Neuronal stem cell (in vitro differentiated cells): ENCODE results near the gene RIPOR3. TPM values are rescaled to one million over a fixed set of nuclear protein-coding genes. Genes with fewer than 3 reads are reported as not detected.

Experiments used
- DNase-seq: peaks from one replicate; pipeline ENCODE4 v3.0.0-alpha.2; 2013; ENCODE audit warnings: low spot score
- H2AFZ ChIP-seq: one replicate; pipeline ENCODE4 v1.6.1; 2013; ENCODE audit warnings: mild to moderate bottlenecking, low read length, inconsistent platforms
- H2AK5ac ChIP-seq: 2 replicates; pipeline ENCODE4 v1.6.1; 2013; ENCODE audit warnings: low read depth, mild to moderate bottlenecking, inconsistent platforms, low read length, moderate library complexity, mixed read lengths
- H2BK120ac ChIP-seq: 2 replicates; pipeline ENCODE4 v1.6.1; 2013; ENCODE audit warnings: low read depth, mild to moderate bottlenecking, inconsistent platforms, low read length, moderate library complexity, mixed read lengths
- H2BK12ac ChIP-seq: one replicate; pipeline ENCODE4 v1.6.1; 2013; ENCODE audit warnings: low read length, inconsistent platforms
- H2BK15ac ChIP-seq: 2 replicates; pipeline ENCODE4 v1.6.1; 2013; ENCODE audit warnings: mild to moderate bottlenecking, low read length, inconsistent platforms, mixed read lengths
- H2BK5ac ChIP-seq: one replicate; pipeline ENCODE4 v1.6.1; 2013; ENCODE audit warnings: inconsistent platforms, mild to moderate bottlenecking, low read length, moderate library complexity
- H3K14ac ChIP-seq: one replicate; pipeline ENCODE4 v1.6.1; 2013; ENCODE audit warnings: low read length, inconsistent platforms
- H3K18ac ChIP-seq: 2 replicates; pipeline ENCODE4 v1.6.1; 2013; ENCODE audit warnings: low read length, inconsistent platforms
- H3K23ac ChIP-seq: 2 replicates; pipeline ENCODE4 v1.6.1; 2013; ENCODE audit warnings: low read depth, mild to moderate bottlenecking, mixed read lengths, low read length, inconsistent platforms; ENCODE audit not compliant: poor library complexity
- H3K27ac ChIP-seq: replicated peaks from 3 replicates; pipeline ENCODE4 v1.5.1; 2013; ENCODE audit warnings: low read length, inconsistent platforms
- H3K27me3 ChIP-seq, 3 experiments: 2 replicates each; pipeline ENCODE4 v1.6.1; 2013; ENCODE audit warnings: low read length in 3 of 3, mild to moderate bottlenecking in 2 of 3, inconsistent platforms in 1 of 3, low read depth in 1 of 3, mixed read lengths in 1 of 3, moderate library complexity in 1 of 3; ENCODE audit not compliant: control insufficient read depth in 3 of 3, insufficient read depth in 3 of 3
- H3K36me3 ChIP-seq, 2 donors: replicated peaks in 1 of 2; 2 replicates each; pipeline ENCODE4 v1.6.1; 2013; ENCODE audit warnings: low read length in 2 of 2; ENCODE audit not compliant: control insufficient read depth in 2 of 2, insufficient read depth in 2 of 2
- H3K4ac ChIP-seq: 2 replicates; pipeline ENCODE4 v1.6.1; 2013; ENCODE audit warnings: inconsistent platforms, mild to moderate bottlenecking, low read length, moderate library complexity
- H3K4me1 ChIP-seq, 2 donors: 1 replicate in 1 of 2; 2 replicates in 1 of 2; pipeline ENCODE4 v1.6.1; 2013; ENCODE audit warnings: low read length in 2 of 2, low read depth in 1 of 2; ENCODE audit not compliant: control insufficient read depth in 2 of 2, insufficient read depth in 1 of 2
- H3K4me2 ChIP-seq: one replicate; pipeline ENCODE4 v1.6.1; 2013; ENCODE audit warnings: mild to moderate bottlenecking, low read length, inconsistent platforms; ENCODE audit not compliant: insufficient read depth, poor library complexity, severe bottlenecking
- H3K4me3 ChIP-seq, 2 donors: 2 replicates each; pipeline ENCODE4 v1.5.1; 2013; ENCODE audit warnings: low read length in 2 of 2, mild to moderate bottlenecking in 2 of 2, inconsistent platforms in 1 of 2, moderate library complexity in 1 of 2
- H3K79me1 ChIP-seq: one replicate; pipeline ENCODE4 v1.6.1; 2013; ENCODE audit warnings: low read depth, mild to moderate bottlenecking, inconsistent platforms, low read length, moderate library complexity
- H3K9ac ChIP-seq: one replicate; pipeline ENCODE4 v1.6.1; 2013; ENCODE audit warnings: mild to moderate bottlenecking, low read depth, low read length, inconsistent platforms; ENCODE audit not compliant: poor library complexity
- H3K9me3 ChIP-seq, 2 donors: replicated peaks in 1 of 2; 2 replicates each; pipeline versions ENCODE3 to v1.6.1; 2013; ENCODE audit warnings: low read length in 2 of 2, mild to moderate bottlenecking in 2 of 2, inconsistent platforms in 1 of 2, low read depth in 1 of 2, mixed read lengths in 1 of 2, moderate library complexity in 1 of 2; ENCODE audit not compliant: control insufficient read depth in 2 of 2, insufficient read depth in 1 of 2
- H4K8ac ChIP-seq: one replicate; pipeline ENCODE4 v1.6.1; 2013; ENCODE audit warnings: low read depth, mild to moderate bottlenecking, inconsistent platforms, low read length, moderate library complexity
- H4K91ac ChIP-seq: one replicate; pipeline ENCODE4 v1.6.1; 2013; ENCODE audit warnings: low read length, low read depth, mild to moderate bottlenecking, inconsistent platforms; ENCODE audit not compliant: poor library complexity
- WGBS, 2 donors: extraction: QIAGEN DNeasy Blood & Tissue Kit; methylation state at CpG; one replicate each; pipeline ENCODE4 v1.1.7; 2013; ENCODE audit warnings: missing lambda C conversion rate in 2 of 2, mixed read lengths in 1 of 2; ENCODE audit not compliant: insufficient read length in 2 of 2, insufficient replicate concordance in 1 of 2; ENCODE audit errors: extremely low coverage in 2 of 2; 5-methylcytosine and 5-hydroxymethylcytosine counted together
- polyA plus RNA-seq, 2 experiments: library from polyadenylated mRNA; stranded (reverse); fragments of 200-250 nt; gene quantifications; one replicate each; pipeline ENCODE4 v1.2.3, GENCODE V29; 2013

The RIPOR3 gene
- polyA plus RNA-seq (2013, experiment 1 of 2) = 2.5 TPM
- 2.3 TPM for polyA plus RNA-seq (2013, experiment 2 of 2)

GRCh38 chr20:50690650-50691572 lies at the start of gene RIPOR3:
Gene RIPOR3 (minus strand): TSS chr20:50691542. CDS start chr20:50691128, 414 bp downstream.
- Histone ChIP-seq H3K4ac (peak within 1 kb of the TSS; percentile 24), H2AK5ac (peak within 1 kb of the TSS; percentile 86), H3K79me1 (no peaks in the 10 kb centered on the region), H3K18ac (peak within 1 kb of the TSS; percentile 86), H3K4me3 (peak within 1 kb of the TSS; percentile 35 to 38), H3K14ac (no peak within 1 kb of the TSS), H2BK12ac (peak within 1 kb of the TSS; percentile 60), H3K4me1 (peaks cover 16 to 23% of the 10 kb centered on the region in 2 donors), H2BK15ac (peak within 1 kb of the TSS; percentile 62), H4K8ac (peak within 1 kb of the TSS; percentile 74), H4K91ac (no peak within 1 kb of the TSS), H3K23ac (peak within 1 kb of the TSS; percentile 46), H3K9me3 (no peaks in the 10 kb centered on the region), H3K9ac (peak within 1 kb of the TSS; percentile 78), H3K36me3 (no peaks in the 10 kb centered on the region), H3K4me2 (peak within 1 kb of the TSS; percentile 56), H2BK120ac (peak within 1 kb of the TSS; percentile 48), H3K27me3 (peaks cover 0 to 46% (median 0%) of the 10 kb centered on the region in 3 experiments), H2AFZ (peak within 1 kb of the TSS; percentile 91), H2BK5ac (peak within 1 kb of the TSS; percentile 30), H3K27ac (peak within 1 kb of the TSS; percentile 79)
- no CpG with 5 or more reads among the region's 42 CpGs for WGBS, 2 donors
- DNase-seq = peak; percentile 26

DNA sequence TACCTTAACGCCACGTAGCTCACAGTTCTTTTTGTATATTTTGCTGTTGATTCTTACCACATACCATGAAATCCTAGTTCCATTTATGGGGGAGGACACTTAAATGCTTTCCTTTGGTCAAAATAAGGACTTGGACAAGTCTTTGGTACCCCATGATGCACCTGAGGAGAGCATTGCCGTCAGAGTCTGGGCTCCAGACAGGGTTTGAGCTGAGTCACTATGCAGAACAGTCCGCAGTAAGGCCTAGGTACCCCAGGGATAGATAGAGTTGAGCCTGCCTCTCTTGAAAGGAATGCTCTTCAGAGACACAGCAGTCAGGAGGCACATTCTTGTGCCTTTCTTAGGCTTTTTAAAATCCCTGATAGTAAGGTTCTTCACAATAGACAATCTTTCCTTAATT lies 46.0 kb upstream of the RIPOR3 start:
- Histone ChIP-seq H3K4me1 (peaks cover 9 to 13% of the 10 kb centered on the region in 2 donors), H3K79me1 (no peaks in the 10 kb centered on the region), H3K4me3 (no peak overlapping the region), H3K4ac (no peak overlapping the region), H3K18ac (no peak overlapping the region), H2BK120ac (no peak overlapping the region), H2BK15ac (no peak overlapping the region), H2BK5ac (no peak overlapping the region), H3K27me3 (no peaks in the 10 kb centered on the region), H3K9me3 (no peaks in the 10 kb centered on the region), H4K91ac (no peak overlapping the region), H3K9ac (no peak overlapping the region), H4K8ac (no peak overlapping the region), H3K14ac (no peak overlapping the region), H2AFZ (no peak overlapping the region), H2BK12ac (no peak overlapping the region), H2AK5ac (no peak overlapping the region), H3K23ac (no peak overlapping the region), H3K27ac (peak overlapping the region; percentile 61), H3K4me2 (no peak overlapping the region), H3K36me3 (peaks cover 0 to 22% of the 10 kb centered on the region in 2 donors)
- DNase-seq = no peak
- WGBS, 2 donors = no CpG with 5 or more reads among the region's 4 CpGs

GRCh38 chr20:50735813-50736212 lies 44.5 kb upstream of the RIPOR3 start:
- no peak overlapping the region for H4K91ac ChIP-seq
- peaks cover 0 to 18% of the 10 kb centered on the region in 2 donors for H3K36me3 ChIP-seq
- no peak overlapping the region for H3K14ac ChIP-seq
- peaks cover 5 to 12% of the 10 kb centered on the region in 2 donors for H3K4me1 ChIP-seq
- H4K8ac ChIP-seq = no peak overlapping the region
- no peak overlapping the region for H3K27ac ChIP-seq
- no peak overlapping the region for H2BK12ac ChIP-seq
- H2AFZ ChIP-seq = no peak overlapping the region
- no peak overlapping the region for H3K23ac ChIP-seq
- no peak overlapping the region for H2AK5ac ChIP-seq
- no peak overlapping the region for H2BK5ac ChIP-seq
- no peak overlapping the region for H3K4ac ChIP-seq
- no peaks in the 10 kb centered on the region for H3K27me3 ChIP-seq
- no peak overlapping the region for H2BK120ac ChIP-seq
- H3K18ac ChIP-seq = no peak overlapping the region
- H3K4me3 ChIP-seq = no peak overlapping the region
- H3K9ac ChIP-seq = no peak overlapping the region
- no peak overlapping the region for H3K4me2 ChIP-seq
- DNase-seq = no peak
- no peaks in the 10 kb centered on the region for H3K9me3 ChIP-seq
- H2BK15ac ChIP-seq = no peak overlapping the region
- H3K79me1 ChIP-seq = no peaks in the 10 kb centered on the region
